ENCODE data around the gene CYP2A6. TPM values are rescaled to one million over a fixed set of nuclear protein-coding genes. Genes with fewer than 3 reads are reported as not detected.
"Not testable (repeated sequence)": the region's sequence is repeated elsewhere in the genome, so short reads cannot be mapped to it uniquely, and the experiment has no call there.

Gene CYP2A6
- total RNA-seq, 1 experiment from 2014 or later: not detected

DNA sequence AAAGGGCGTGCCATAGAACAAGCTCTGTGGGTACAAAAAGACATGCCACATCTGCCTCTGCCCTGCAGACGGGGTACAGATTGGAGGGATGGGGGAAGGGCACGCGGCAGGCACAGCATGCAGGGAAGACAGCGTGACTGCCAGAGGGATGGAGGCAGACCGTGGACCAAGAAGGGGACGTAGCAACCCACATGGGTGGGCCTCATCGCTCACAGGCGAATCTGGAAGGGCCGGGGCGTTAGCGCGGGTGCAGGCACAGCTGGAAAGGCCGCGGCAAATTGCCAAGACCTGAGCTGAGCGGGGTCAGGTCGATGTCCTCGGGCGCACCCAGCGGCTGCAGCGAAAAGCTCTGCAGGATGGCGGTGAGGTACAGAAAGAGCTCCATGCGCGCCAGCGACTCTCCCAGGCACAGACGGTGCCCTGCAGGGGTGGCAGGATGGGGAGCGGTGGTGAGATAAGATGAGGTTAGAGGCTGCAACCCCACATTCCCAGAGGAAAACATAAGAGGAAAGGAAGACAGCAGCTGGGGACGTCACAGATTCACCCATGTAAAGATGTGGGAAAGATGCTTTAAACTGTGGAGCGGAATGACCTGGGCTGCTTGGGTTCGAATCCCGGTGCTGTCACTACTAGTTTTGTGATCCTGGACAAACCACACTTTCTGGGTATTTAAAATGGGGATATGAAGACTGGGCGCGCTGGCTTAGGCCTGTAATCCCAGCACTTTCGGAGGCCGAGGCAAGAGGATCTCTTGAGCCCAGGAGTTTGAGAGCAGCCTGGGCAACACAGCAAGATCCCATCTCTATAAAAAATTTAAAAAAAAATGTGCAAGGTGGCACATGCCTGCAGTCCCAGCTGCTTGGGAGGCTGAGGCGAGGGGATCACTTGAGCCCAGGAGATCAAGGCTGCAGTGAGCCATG lies 31.5 kb downstream of the CYP2A6 start:
- not testable (repeated sequence) for DNase-seq (ENCODE audit: low read depth)

DNA sequence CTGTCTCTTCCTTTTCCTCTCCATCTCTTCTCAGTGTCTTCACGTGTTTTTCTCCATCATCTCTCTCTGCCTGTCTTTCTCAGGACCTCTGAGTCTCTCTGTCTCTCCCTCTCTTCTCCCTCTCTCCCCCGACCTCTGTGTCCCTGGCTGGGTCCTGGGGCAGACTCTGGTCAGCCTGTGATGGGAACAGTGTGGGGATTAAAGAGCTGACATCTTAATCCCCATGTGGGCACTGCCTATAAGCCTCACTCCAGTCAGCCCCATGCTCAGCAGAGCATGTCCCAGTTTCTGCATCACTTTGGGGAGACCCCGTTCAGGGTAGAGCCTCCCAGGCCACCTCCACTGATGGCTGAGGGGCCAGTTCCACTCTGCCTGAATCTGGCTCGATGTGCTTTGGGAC lies 35.0 kb downstream of the CYP2A6 start:
- DNase-seq (ENCODE audit: low read depth): no peak

DNA sequence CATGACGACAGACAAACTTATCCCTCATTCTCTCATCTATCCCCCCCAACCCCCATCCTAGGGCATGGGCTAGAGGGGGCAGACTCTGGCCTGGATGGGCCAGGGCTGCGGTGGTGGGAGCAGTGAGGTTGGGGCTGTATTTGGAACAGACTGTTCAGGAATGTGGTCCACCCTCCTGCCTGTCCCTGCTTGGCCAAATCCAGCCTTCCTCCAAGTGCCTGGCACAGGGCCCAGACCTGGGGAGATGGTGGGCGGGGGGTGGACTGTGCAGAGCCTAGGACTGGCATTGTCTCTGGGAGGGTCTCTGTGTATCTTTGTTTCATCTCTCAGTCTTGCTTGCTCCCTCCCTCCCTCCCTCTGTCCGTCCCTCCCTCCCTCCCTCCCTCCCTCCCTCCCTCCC lies 37.1 kb downstream of the CYP2A6 start:
- no peak for DNase-seq (ENCODE audit: low read depth)

DNA sequence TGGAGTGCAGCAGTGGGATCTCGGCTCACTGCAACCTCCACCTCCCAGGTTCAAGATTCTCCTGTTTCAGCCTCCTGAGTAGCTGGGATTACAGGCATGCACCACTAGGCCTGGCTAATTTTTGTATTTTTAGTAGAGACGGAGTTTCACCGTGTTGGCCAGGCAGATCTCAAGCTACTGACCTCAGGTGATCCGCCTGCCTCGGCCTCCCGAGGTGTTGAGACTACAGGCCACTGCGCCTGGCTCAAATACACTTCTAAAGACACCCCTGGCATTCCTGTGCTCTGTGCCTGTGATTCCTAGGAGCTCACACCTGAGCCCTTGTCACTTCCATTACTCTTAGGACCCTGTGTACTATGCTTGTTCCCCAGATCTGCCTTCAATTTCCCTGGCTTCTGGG lies 37.7 kb downstream of the CYP2A6 start:
- DNase-seq (ENCODE audit: low read depth): not testable (repeated sequence)

DNA sequence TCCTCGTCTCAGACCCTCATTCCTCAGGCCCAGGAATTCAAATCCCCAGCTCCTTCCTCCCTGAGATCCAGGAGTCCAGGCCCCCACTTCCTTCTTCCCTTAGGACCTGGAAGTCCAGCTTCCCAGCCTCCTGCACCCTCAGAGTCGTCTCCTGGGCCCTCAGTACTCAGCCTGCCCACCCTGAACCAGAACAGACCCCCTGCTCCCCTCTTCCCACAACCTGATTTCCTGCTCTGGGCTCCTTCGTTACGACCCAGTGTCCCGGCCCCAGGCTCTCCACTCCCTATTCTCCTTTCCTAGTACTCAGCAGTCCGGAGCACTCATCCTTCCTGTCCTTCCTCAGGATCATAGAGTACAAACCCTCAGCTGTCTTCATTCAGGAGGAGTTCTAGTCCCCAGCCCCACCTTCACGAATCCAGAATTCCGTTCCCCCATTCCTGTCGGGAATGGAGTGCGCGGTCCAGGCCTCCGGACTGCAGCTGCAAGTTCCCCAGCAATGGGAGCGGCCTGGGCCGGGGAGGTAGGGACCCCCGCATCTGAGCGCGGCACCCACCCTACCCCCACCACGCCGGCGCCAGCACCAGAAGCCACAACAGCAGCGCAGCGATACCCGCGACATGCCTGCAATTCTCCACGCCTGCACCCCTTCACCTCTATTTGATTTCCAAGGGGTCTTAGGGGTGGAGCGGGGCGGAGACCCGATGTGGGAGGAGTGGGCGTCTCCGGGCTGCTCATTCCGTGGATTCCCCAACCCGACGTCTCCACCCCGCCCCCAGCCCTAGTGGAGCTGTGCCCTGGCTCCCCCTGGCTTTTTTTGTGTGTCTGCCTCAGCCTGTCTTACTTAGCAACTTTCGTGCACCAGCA lies 38.5 kb downstream of the CYP2A6 start:
- no peak for DNase-seq (ENCODE audit: low read depth)

DNA sequence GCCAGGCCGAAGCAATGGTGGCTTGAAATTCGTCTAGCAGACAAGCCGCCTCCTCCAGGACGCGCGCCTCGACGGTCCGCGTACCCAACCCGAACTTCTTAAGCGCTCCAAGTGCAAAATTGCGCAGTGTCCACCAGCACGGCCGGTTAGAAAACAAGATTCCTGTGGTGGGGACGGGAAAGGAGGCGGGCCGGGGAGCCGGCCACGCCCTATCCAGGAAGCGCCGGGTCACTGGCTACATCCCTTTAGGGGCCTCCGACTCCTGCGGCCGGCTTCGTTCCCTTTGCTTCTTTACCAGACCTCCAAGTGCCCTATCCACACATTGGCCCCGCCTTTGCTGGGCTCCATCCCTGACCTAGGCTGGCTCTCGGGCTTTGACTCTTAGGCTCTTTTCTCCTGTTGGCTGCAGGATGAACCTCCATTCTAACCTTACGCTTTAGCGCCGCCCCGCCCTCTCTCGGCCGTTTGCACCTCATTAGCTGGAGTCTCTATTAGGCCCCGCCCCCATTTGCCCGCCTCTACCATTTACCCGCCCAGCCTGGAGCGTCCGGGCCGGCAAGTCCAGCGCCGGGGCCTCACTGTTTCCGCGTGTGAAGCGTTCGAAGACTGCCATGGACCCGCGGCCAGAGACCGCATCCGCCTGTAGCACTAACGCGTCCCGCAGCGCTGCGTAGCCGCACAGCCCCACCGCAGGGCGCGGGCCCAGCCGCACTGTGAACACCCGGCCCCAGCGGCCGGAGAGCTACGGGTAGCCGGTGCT lies 39.4 kb downstream of the CYP2A6 start:
- DNase-seq (ENCODE audit: low read depth): peak; percentile 88

DNA sequence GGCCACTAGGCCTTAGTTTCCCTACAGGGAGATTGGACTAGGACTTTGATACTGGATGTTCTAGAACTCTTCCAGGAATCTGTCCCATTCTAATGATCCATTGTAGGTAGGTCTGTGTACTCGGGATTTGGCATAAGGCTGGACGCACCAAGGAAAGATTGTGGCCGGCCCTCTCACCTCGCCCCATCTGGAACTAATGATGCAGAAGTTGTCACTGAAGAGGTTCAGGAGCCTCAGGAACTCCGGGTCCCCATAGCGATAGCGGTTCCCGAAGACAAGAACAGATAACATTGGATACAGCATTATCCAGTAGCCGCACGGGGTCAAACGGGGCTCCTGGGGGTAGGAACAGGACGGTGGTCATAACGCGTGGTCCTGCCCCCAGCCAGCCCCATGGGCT lies 40.1 kb downstream of the CYP2A6 start:
- peak; percentile 75 for DNase-seq (ENCODE audit: low read depth)

DNA sequence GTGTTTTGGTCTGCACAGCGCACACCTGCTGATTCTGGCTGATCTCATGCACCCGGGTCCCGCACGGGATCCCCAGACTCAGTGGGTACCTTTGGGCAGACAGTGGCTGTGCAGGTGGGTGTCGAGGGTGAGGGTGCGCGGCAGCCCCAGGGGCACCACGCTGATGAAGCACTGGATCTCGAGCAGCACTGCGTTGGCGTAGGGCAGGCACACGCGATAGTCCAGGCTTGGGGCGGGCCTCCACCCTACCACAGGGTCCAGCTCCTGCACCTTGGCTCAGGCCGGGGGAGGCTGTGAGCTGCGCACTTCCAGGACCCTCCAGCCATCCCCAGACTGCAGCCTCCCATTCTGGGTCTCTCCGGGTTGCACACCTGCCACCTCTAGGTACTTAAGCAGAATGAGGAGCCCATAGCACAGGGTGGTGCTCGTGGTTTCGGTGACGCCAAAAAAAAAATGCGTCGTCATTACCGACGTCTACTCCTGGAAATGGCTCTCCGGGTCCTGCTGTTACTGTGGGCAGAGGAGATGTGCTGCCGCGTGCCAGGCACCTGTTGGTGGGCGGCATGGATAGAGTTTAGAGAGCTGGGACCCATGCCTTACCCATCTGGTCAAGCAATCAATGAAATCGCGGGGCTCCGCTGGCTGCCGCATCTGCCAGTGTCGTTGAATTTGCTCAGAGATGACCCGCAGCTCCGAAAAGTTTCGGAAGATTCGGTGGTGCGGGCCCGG lies 40.7 kb downstream of the CYP2A6 start:
- no peak for DNase-seq (ENCODE audit: low read depth)

DNA sequence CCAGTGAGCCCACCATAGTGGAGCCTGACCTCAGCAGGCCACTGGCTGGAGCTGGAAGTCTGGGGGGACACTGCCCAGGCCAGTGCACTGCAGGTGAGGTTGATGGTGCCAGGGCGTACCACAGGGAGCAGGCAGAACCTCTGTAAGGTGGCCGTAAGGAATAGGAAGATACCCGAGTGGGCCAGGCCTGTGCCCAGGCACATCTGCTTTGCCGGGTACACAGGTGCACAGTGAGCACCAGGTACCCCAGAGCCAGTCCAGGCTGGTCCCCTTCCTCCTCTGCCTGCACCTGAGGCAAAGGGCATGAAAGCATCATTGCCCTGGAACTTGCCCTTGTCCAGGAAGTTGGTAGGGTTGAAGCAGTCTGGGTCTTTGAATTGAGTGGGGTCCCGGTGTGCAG lies 41.8 kb downstream of the CYP2A6 start:
- DNase-seq (ENCODE audit: low read depth): no peak

DNA sequence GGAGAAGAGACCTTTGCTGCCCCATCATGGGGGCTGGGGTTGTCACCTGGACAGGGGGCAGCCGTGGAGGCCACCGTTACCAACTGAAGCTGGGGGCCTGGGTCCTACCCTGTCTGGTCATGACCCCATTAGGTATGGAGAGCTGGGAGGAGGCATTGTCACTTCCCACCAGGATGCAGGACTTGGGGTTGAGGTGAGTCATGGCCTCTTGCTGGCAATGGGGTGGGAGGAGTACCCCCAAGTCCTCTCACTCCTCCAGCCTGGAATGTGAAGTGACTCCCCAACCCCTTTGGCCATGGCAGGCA lies 42.3 kb downstream of the CYP2A6 start:
- DNase-seq (ENCODE audit: low read depth): no peak

DNA sequence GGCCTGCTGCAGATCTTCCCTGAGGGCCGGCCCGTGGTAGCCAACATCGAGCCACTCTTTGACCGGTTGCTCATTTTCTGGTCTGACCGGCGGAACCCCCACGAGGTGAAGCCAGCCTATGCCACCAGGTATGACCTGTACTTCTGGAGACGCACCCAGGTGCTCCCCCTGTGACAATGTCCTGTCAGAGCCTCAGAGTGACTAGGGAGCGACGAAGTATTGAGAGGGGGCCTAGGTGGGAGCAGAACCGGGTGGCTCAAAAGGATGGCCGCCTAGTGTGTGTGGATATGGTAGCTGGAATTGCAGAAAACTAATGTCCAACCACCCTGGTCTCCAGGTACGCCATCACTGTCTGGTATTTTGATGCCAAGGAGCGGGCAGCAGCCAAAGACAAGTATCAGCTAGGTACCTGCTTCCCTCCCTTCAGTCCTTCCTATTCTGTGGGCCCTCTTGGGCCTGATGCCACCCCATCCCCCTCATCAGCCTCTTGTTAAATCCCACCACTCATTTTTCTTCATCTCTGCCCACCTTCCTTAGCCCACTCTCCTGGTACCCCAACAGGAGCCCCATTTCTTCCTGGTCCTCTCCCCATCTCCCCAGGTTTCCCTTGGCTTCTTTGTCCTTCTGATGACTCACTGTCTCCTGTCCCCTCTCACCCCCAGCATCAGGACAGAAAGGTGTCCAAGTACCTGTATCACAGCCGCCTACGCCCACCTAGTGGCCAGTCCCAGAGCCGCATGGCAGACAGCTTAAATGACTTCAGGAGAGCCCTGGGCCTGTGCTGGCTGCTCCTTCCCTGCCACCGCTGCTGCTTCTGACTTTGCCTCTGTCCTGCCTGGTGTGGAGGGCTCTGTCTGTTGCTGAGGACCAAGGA lies 42.9 kb downstream of the CYP2A6 start:
- no peak for DNase-seq (ENCODE audit: low read depth)

DNA sequence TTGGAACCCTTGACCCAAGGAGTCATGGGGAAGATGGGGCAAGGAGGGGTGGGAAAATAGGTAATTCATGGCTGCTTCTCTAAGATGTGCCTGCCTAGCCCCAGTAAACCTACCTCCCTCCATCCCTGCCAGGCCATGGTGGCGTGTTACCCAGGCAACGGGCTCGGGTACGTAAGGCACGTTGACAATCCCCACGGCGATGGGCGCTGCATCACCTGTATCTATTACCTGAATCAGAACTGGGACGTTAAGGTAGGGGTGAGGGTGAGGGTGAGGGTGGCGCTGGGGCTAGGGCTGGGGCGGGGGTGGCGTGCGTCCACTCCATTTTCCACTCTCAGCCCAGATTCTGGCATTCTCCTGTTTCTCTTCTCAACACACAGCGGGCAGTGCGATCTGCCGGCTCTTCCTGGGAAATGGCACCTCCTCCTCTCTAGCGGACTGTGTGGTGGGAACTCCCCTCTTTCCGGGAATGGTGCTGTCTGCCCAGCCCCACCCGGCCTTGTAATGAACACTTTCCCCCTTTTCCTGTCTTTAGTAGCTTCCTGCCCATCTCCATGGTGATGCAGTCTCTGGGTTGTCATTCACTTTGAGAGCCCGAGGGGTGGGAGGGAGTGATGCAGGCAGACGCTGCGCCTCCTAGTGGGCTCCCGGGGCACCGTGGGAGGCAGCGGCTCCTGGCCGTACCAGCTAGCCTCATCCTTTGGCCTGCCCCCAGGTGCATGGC lies 43.7 kb downstream of the CYP2A6 start:
- peak; percentile 85 for DNase-seq (ENCODE audit: low read depth)

DNA sequence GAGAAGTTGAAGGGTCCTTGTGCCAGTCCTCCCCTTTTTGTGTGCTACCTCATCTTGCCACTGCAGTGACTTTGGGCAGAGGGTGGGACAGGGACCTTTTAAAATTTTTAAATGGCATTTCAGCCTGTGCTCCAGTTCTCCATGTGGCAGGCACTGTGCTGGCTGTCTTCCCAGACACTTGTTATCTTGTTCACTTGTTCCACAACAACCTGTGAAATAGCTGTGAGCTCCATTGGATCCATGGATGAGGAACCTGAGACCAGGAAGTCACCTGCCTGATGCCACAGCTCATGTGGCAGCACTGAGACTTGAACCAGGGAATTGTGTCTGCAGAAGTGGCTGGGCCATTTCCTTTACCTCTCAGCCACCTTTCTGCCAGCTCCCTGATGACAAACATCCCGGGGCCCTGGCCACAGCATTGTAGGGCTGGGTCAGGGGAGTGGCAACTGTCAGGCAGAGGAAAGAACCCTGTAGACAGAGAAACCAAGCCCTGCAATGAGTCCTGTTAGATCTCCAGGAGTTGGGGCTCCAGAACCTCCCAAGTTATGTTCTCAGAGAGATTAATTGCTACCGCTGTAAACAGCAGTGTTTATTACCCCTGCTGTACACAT lies 44.9 kb downstream of the CYP2A6 start:
- DNase-seq (ENCODE audit: low read depth): no peak

DNA sequence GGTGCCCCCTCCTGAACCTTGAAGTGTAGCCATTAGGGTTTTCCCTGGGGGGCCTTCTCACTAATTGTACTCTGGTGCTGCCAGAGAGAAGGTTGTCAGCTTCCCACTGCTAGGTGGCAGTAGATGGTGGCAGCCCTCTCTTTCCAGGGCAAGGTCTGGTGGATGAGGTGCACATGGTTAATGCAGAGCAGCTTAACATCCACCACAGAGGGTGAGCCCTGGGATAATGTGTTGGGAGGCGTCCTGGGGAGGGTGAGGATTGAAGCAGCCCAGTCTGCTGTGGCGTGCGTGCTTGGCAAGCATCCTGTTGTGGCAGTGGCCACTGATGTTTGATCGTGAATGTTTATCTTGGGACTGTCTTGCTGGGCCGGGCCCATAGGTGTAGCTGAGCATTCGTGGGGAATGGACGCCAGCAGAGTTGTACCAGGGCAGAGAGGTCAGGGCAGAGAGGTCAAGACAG lies 45.4 kb downstream of the CYP2A6 start:
- no peak for DNase-seq (ENCODE audit: low read depth)

DNA sequence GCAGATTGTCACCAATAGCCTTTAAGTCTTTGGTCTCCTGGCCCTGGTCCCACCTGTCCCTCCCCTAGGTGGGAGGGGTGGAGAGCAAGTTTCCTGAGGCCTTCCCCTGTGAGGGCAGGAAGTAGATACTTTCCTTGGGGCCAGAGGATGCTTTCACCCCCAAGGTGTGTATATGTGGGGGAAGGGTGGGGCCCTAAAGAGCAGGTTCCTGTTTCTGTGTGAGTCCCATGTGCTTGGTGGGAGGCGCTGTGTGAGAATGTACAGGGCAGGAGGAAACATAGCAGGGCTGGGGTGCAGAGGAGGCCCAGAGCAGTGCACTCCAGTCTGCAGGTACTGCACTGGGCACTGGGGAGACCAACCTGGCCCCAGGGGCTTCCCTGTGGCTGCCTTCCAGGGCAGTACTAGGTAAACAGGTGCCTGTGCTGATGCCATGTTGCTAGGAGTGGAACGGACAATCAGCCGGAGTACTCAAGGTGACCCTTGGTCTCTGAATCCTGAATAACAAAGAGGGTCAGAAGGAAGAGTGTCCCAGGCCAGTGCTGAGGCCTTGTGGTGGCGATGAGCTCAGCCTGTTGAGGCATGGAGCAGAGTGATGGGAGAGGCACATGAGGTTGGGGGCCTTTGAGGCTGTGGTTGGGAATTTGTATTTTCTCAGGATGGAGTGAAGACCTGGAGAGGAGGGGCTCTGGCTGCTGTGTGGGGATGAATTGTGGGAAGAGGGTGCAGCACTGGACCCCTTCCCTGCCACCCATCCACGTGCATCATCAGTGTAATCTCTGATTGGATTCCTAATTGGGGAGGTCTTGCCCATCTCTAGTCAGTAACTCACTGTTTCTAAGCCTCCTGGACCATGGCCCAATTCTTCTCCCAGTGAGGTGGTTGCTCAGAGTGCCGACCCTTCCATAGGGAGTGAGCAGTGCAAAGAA lies 46.1 kb downstream of the CYP2A6 start:
- DNase-seq (ENCODE audit: low read depth): no peak

DNA sequence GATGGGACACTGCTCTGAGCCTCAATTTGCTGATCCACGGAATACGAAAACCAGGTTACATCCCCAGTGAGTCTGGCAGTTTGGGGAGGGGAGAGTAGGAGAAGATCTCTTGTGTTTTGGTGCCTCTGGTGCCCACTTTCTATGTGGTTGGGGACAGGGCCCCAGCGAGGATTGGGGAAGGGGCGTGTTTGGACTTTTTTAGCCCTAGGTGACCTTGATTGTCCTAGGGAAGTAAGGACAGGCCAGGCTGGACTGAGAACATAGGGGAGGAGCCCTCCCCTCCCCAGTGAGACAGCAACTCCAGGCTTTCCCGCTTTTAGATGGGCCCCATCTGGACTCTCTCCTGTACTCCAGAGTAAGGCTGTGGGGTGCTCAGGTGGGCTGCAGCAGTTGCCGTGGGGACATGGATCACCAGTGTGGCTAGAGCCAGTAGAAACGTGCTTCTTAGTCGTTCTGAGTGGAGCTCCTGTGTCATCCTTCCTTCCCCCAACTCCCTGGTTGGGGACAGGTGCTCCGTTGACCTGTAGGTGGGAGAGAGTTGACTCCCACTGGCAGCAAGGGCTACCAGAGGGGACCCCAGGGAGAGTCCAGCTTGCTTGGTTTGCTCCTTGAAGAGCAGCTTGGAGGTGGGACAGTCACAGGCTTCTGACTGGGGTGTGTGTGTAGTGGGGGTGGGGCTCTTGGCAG lies 46.9 kb downstream of the CYP2A6 start:
- no peak for DNase-seq (ENCODE audit: low read depth)

DNA sequence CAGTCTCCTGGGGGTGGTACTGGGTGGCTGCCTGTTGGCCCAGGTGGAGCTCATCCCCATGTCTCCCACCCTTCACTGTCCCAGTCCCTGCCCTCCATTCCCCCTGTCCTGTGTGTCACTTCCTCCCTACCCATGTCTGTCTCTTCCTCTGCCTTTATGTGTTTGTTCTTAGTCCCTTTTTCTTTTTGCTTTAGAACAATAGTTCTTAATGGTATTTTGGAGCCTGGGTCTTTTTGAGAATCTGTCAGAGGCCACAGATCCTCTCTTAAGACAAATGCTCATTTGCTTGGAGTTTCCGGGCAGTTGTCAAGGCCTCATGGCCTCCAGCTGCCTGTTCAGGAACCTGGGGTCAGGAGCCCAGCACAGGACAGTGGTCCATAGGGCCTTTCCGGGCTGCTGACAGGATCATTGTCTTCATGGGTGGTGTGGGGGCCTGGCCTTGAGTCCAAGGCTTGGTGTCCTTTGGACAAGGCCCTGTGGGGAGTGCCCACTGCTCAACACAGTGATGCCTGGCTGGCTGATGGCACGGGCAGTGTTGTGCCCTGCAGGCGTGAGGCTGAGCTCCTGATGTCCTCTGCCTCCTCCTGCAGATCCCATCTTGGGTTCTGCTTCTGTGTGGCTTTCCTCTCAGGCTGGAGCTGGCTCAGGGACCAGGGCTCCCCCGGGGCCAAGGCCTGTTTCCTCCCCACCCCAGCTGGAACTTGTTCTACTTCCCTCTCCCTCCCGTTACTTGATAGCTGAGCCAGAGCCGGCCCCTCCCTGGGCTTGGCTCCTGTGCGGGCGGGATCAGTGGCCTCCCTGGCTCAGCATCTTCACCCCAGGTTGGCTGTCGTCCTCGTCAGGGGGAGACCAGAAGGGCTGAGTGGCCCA lies 47.7 kb downstream of the CYP2A6 start:
- DNase-seq (ENCODE audit: low read depth): no peak

Measured in RPMI7951 (cell line).